ENCODE measurements around the gene SLC11A2. TPM values are rescaled to one million over a fixed set of nuclear protein-coding genes. Genes with fewer than 3 reads are reported as not detected.

The SLC11A2 gene
- polyA plus RNA-seq, 3 donors, result 11.7 to 69.0 (median 14.9) TPM

- H3K79me2 ChIP-seq (ENCODE audit: insufficient read depth, low read length), result no peaks in the 10 kb centered on the region
- no peak for TF ChIP-seq CTCF (IDR thresholded peaks at IDR 0.05)
- H3K4me3 ChIP-seq (replicated peaks in 1 of 3; ENCODE audit: low read depth in 2 of 3, low read length in 3 of 3), result no peak overlapping the region
- no peak overlapping the region for H3K4me2 ChIP-seq (replicated peaks; ENCODE audit: extremely low read depth, low read length, poor library complexity, severe bottlenecking)
- DNase-seq, result no peak
- Mint-ChIP-seq H3K27ac (no peak overlapping the region), H3K9me3 (peaks cover 0 to 3% (median 0%) of the 10 kb centered on the region in 7 donors), H3K36me3 (peaks cover 0 to 4% of the 10 kb centered on the region in 2 donors), H3K27me3 (ENCODE audit: low read depth in 3 of 3) (no peaks in the 10 kb centered on the region), H3K4me1 (peaks cover 1% of the 10 kb centered on the region), H3K4me3 (no peak overlapping the region)
- intact Hi-C loops (cut with micrococcal nuclease), result no loop called here
- no peak overlapping the region for H3K9ac ChIP-seq (ENCODE audit: insufficient read depth, low read length, poor library complexity, severe bottlenecking)
- H3K4me1 ChIP-seq (ENCODE audit: control insufficient read depth in 1 of 2, insufficient read depth in 2 of 2, low read length in 2 of 2), result no peaks in the 10 kb centered on the region
- no peak overlapping the region for H2AFZ ChIP-seq (ENCODE audit: insufficient read depth, low read depth, low read length, poor library complexity, severe bottlenecking)
- no peak overlapping the region for H3K27ac ChIP-seq (ENCODE audit: low read depth in 1 of 2, low read length in 2 of 2)
- H3K9me3 ChIP-seq (replicated peaks in 1 of 2; ENCODE audit: control insufficient read depth in 1 of 2, insufficient read depth in 1 of 2, low read length in 2 of 2), result no peaks in the 10 kb centered on the region
- H3K36me3 ChIP-seq (replicated peaks in 1 of 2; ENCODE audit: control insufficient read depth in 1 of 2, insufficient read depth in 2 of 2, low read length in 2 of 2), result no peaks in the 10 kb centered on the region
- H3K27me3 ChIP-seq (ENCODE audit: control insufficient read depth in 2 of 2, insufficient read depth in 2 of 2, low read length in 2 of 2), result no peaks in the 10 kb centered on the region
- H4K20me1 ChIP-seq (ENCODE audit: insufficient read depth, low read length), result no peaks in the 10 kb centered on the region
Measured at GRCh38 chr12:50960130-50960529, 66.1 kb downstream of the SLC11A2 start.

GRCh38 chr12:50955697-50956096 lies 70.5 kb downstream of the SLC11A2 start:
- H4K20me1 ChIP-seq (ENCODE audit: insufficient read depth, low read length), result no peaks in the 10 kb centered on the region
- peaks cover 8% of the 10 kb centered on the region for H3K4me1 Mint-ChIP-seq
- H3K36me3 ChIP-seq (replicated peaks in 1 of 2; ENCODE audit: control insufficient read depth in 1 of 2, insufficient read depth in 2 of 2, low read length in 2 of 2), result no peaks in the 10 kb centered on the region
- H3K9me3 ChIP-seq (replicated peaks in 1 of 2; ENCODE audit: control insufficient read depth in 1 of 2, insufficient read depth in 1 of 2, low read length in 2 of 2), result no peaks in the 10 kb centered on the region
- no peak overlapping the region for H2AFZ ChIP-seq (ENCODE audit: insufficient read depth, low read depth, low read length, poor library complexity, severe bottlenecking)
- no peak overlapping the region for H3K9ac ChIP-seq (ENCODE audit: insufficient read depth, low read length, poor library complexity, severe bottlenecking)
- H3K36me3 Mint-ChIP-seq, result peaks cover 0 to 3% of the 10 kb centered on the region in 2 donors
- H3K79me2 ChIP-seq (ENCODE audit: insufficient read depth, low read length), result no peaks in the 10 kb centered on the region
- H3K4me1 ChIP-seq (ENCODE audit: control insufficient read depth in 1 of 2, insufficient read depth in 2 of 2, low read length in 2 of 2), result peaks cover 4 to 10% of the 10 kb centered on the region in 2 donors
- DNase-seq, result no peak
- H3K9me3 Mint-ChIP-seq, result peaks cover 0 to 3% (median 0%) of the 10 kb centered on the region in 7 donors
- no peak overlapping the region for H3K4me2 ChIP-seq (replicated peaks; ENCODE audit: extremely low read depth, low read length, poor library complexity, severe bottlenecking)
- H3K4me3 Mint-ChIP-seq, result no peak overlapping the region
- no peaks in the 10 kb centered on the region for H3K27me3 Mint-ChIP-seq (ENCODE audit: low read depth in 3 of 3)
- TF ChIP-seq CTCF (IDR thresholded peaks at IDR 0.05), result no peak
- H3K4me3 ChIP-seq (replicated peaks in 1 of 3; ENCODE audit: low read depth in 2 of 3, low read length in 3 of 3), result no peak overlapping the region
- no peak overlapping the region for H3K27ac ChIP-seq (ENCODE audit: low read depth in 1 of 2, low read length in 2 of 2)
- no CpG with 5 or more reads among the region's 2 CpGs for WGBS (ENCODE audit: insufficient coverage)
- H3K27ac Mint-ChIP-seq, result no peak overlapping the region
- H3K27me3 ChIP-seq (ENCODE audit: control insufficient read depth in 2 of 2, insufficient read depth in 2 of 2, low read length in 2 of 2), result no peaks in the 10 kb centered on the region
- intact Hi-C loops (cut with micrococcal nuclease), result no loop called here
